SU-DHL-6 (cell line): ENCODE results near the gene MARK2.

Experiments used
- H2AFZ ChIP-seq: fragments of 200-600 bp; sonication (generic); 2 replicates; pipeline ENCODE4 v1.6.1; 2014; ENCODE audit warnings: low read depth, mild to moderate bottlenecking, moderate library complexity, mixed read lengths, antibody characterized with exemption, low read length; ENCODE audit not compliant: severe bottlenecking
- H3F3A ChIP-seq: fragments of 200-600 bp; shearing (Covaris generic); 2 replicates; pipeline ENCODE4 v1.6.0; 2016; ENCODE audit warnings: antibody characterized with exemption, mild to moderate bottlenecking; ENCODE audit not compliant: insufficient read depth
- H3K27ac ChIP-seq: fragments of 200-600 bp; sonication (generic); 2 replicates; pipeline ENCODE4 v1.5.1; 2016; ENCODE audit warnings: low read depth, mild to moderate bottlenecking, low read length, moderate library complexity, mixed read lengths
- H3K27me3 ChIP-seq: fragments of 200-600 bp; sonication (generic), shearing (Covaris generic); 2 replicates; pipeline ENCODE4 v1.6.0; 2014; ENCODE audit warnings: mild to moderate bottlenecking, low read length
- H3K36me3 ChIP-seq: fragments of 200-600 bp; sonication (generic); 2 replicates; pipeline ENCODE4 v1.6.1; 2014; ENCODE audit warnings: mild to moderate bottlenecking, low read length, mixed read lengths
- H3K4me2 ChIP-seq: fragments of 300-600, 200-600 bp; shearing (Covaris generic), sonication (generic); 2 replicates; pipeline ENCODE4 v1.6.0; 2014; ENCODE audit warnings: low read length, low read depth, mild to moderate bottlenecking; ENCODE audit not compliant: poor library complexity, severe bottlenecking
- H3K4me3 ChIP-seq: fragments of 200-600 bp; sonication (generic); 2 replicates; pipeline ENCODE4 v1.5.1; 2014; ENCODE audit warnings: antibody characterized with exemption, low read length, mild to moderate bottlenecking, mixed read lengths; ENCODE audit not compliant: insufficient read depth, poor library complexity, severe bottlenecking
- H3K79me2 ChIP-seq: fragments of 200-600 bp; sonication (generic); 2 replicates; pipeline ENCODE4 v1.6.1; 2014; ENCODE audit warnings: mild to moderate bottlenecking, low read length, moderate library complexity; ENCODE audit not compliant: insufficient read depth
- H3K9ac ChIP-seq: fragments of 200-600 bp; sonication (generic); 2 replicates; pipeline ENCODE4 v1.7.0; 2014; ENCODE audit warnings: mild to moderate bottlenecking, low read length
- H3K9me2 ChIP-seq: fragments of 200-600 bp; sonication (generic); replicated peaks from 2 replicates; pipeline ENCODE4 v1.6.1; 2014; ENCODE audit warnings: low read length; ENCODE audit not compliant: insufficient read depth
- H3K9me3 ChIP-seq: fragments of 200-600 bp; sonication (generic); 2 replicates; pipeline ENCODE4 v1.6.1; 2014; ENCODE audit warnings: low read length, mixed read lengths; ENCODE audit not compliant: insufficient read depth
- H4K20me1 ChIP-seq: fragments of 200-600 bp; sonication (generic); 2 replicates; pipeline ENCODE4 v1.6.1; 2014; ENCODE audit warnings: low read depth, mild to moderate bottlenecking, antibody characterized with exemption, low read length, moderate library complexity, mixed read lengths
- CTCF ChIP-seq: fragments of 200-600 bp; sonication (generic); IDR thresholded peaks from one replicate; pipeline ENCODE4 v1.5.1; 2017; ENCODE audit warnings: antibody characterized with exemption, mild to moderate bottlenecking, low read length, moderate library complexity; ENCODE audit not compliant: insufficient read depth, poor library complexity, severe bottlenecking
- EZH2phosphoT487 ChIP-seq: fragments of 200-600 bp; sonication (generic), shearing (Covaris generic); conservative IDR thresholded peaks from 2 replicates; pipeline ENCODE4 v1.6.1; 2018; ENCODE audit warnings: mild to moderate bottlenecking, antibody characterized with exemption, low read length, moderate library complexity, mixed read lengths

Gene MARK2

GRCh38 chr11:63813563-63814382 is 25.1 kb upstream of the MARK2 start:
- Histone ChIP-seq H3F3A (no peaks in the 10 kb centered on the region), H3K79me2 (peaks cover 36% of the 10 kb centered on the region), H3K36me3 (no peaks in the 10 kb centered on the region), H3K9me3 (no peaks in the 10 kb centered on the region), H3K27ac (peak overlapping the region; percentile 56), H3K27me3 (no peaks in the 10 kb centered on the region), H3K4me3 (peak overlapping the region; percentile 80), H3K9ac (peak overlapping the region; percentile 86), H4K20me1 (0 out of 2 replicates have a peak, but pooled peaks cover 5% of the 10 kb centered on the region), H3K9me2 (no peaks in the 10 kb centered on the region), H3K4me2 (peak overlapping the region; percentile 83), H2AFZ (peak overlapping the region; percentile 42)
- TF ChIP-seq EZH2phosphoT487: no peak
- no peak for TF ChIP-seq CTCF

GRCh38 chr11:63814383-63814736 is 24.6 kb upstream of the MARK2 start:
- Histone ChIP-seq H3K9me3 (no peaks in the 10 kb centered on the region), H3K9ac (peak overlapping the region; percentile 86), H3F3A (no peaks in the 10 kb centered on the region), H3K4me3 (peak overlapping the region; percentile 80), H3K79me2 (peaks cover 36% of the 10 kb centered on the region), H3K9me2 (no peaks in the 10 kb centered on the region), H3K27ac (peak overlapping the region; percentile 56), H2AFZ (no peak overlapping the region), H4K20me1 (0 out of 2 replicates have a peak, but pooled peaks cover 5% of the 10 kb centered on the region), H3K4me2 (peak overlapping the region; percentile 83), H3K27me3 (no peaks in the 10 kb centered on the region), H3K36me3 (no peaks in the 10 kb centered on the region)
- TF ChIP-seq EZH2phosphoT487 (no peak), CTCF (no peak)

GRCh38 chr11:63816166-63816565 is 22.7 kb upstream of the MARK2 start:
- no peak overlapping the region for H3K4me3 ChIP-seq
- 0 out of 2 replicates have a peak, but pooled peaks cover under 1% of the 10 kb centered on the region for H3K36me3 ChIP-seq
- no peaks in the 10 kb centered on the region for H3F3A ChIP-seq
- H3K27ac ChIP-seq: no peak overlapping the region
- H2AFZ ChIP-seq: no peak overlapping the region
- peaks cover 36% of the 10 kb centered on the region for H3K79me2 ChIP-seq
- no peak overlapping the region for H3K4me2 ChIP-seq
- H4K20me1 ChIP-seq: 0 out of 2 replicates have a peak, but pooled peaks cover 5% of the 10 kb centered on the region
- H3K9me2 ChIP-seq: no peaks in the 10 kb centered on the region
- no peaks in the 10 kb centered on the region for H3K27me3 ChIP-seq
- H3K9me3 ChIP-seq: no peaks in the 10 kb centered on the region
- H3K9ac ChIP-seq: no peak overlapping the region
- no peak for TF ChIP-seq EZH2phosphoT487
- no peak for TF ChIP-seq CTCF
